ENCODE measurements around the gene OGFR. TPM values are rescaled to one million over a fixed set of nuclear protein-coding genes. Genes with fewer than 3 reads are reported as not detected.

Gene OGFR
- total and polyA plus RNA-seq, 4 donors, result 14.6 to 46.6 (median 42.3) TPM

- WGBS (ENCODE audit: insufficient coverage), result 92% methylated on average over 26 of the region's 26 CpGs
- Histone ChIP-seq H3K4me3 (ENCODE audit: low read depth, low read length) (peak overlapping the region; percentile 40), H3K27ac (ENCODE audit: low read depth, low read length) (no peak overlapping the region), H3K27me3 (ENCODE audit: control insufficient read depth, insufficient read depth, low read length) (no peaks in the 10 kb centered on the region), H3K9me3 (ENCODE audit: control insufficient read depth, insufficient read depth, low read length) (no peaks in the 10 kb centered on the region), H3K4me1 (ENCODE audit: control insufficient read depth, insufficient read depth, low read length) (peaks cover 48% of the 10 kb centered on the region), H3K36me3 (ENCODE audit: control insufficient read depth, insufficient read depth, low read length) (peaks cover 55% of the 10 kb centered on the region)
- DNase-seq (ENCODE audit: low read depth in 4 of 6, low spot score in 6 of 6), result no peak
These were observed 6.7 kb upstream of the OGFR start for GRCh38 chr20:62797671-62798532.

GRCh38 chr20:62799036-62799435, 5.6 kb upstream of the OGFR start:
- Histone ChIP-seq H3K36me3 (ENCODE audit: control insufficient read depth, insufficient read depth, low read length) (peaks cover 55% of the 10 kb centered on the region), H3K9me3 (ENCODE audit: control insufficient read depth, insufficient read depth, low read length) (no peaks in the 10 kb centered on the region), H3K4me1 (ENCODE audit: control insufficient read depth, insufficient read depth, low read length) (peaks cover 43% of the 10 kb centered on the region), H3K27ac (ENCODE audit: low read depth, low read length) (no peak overlapping the region), H3K27me3 (ENCODE audit: control insufficient read depth, insufficient read depth, low read length) (no peaks in the 10 kb centered on the region), H3K4me3 (ENCODE audit: low read depth, low read length) (no peak overlapping the region)
- no peak for DNase-seq (ENCODE audit: low read depth in 4 of 6, low spot score in 6 of 6)
- 93% methylated on average over 8 of the region's 8 CpGs for WGBS (ENCODE audit: insufficient coverage)

GRCh38 chr20:62799459-62799858, 5.2 kb upstream of the OGFR start:
- 96% methylated on average over 18 of the region's 19 CpGs for WGBS (ENCODE audit: insufficient coverage)
- no peak for DNase-seq (ENCODE audit: low read depth in 4 of 6, low spot score in 6 of 6)
- peaks cover 45% of the 10 kb centered on the region for H3K4me1 ChIP-seq (ENCODE audit: control insufficient read depth, insufficient read depth, low read length)
- H3K27ac ChIP-seq (ENCODE audit: low read depth, low read length), result no peak overlapping the region
- no peaks in the 10 kb centered on the region for H3K9me3 ChIP-seq (ENCODE audit: control insufficient read depth, insufficient read depth, low read length)
- H3K27me3 ChIP-seq (ENCODE audit: control insufficient read depth, insufficient read depth, low read length), result no peaks in the 10 kb centered on the region
- peaks cover 55% of the 10 kb centered on the region for H3K36me3 ChIP-seq (ENCODE audit: control insufficient read depth, insufficient read depth, low read length)
- H3K4me3 ChIP-seq (ENCODE audit: low read depth, low read length), result no peak overlapping the region

- H3K4me1 ChIP-seq (ENCODE audit: control insufficient read depth, insufficient read depth, low read length), result peaks cover 41% of the 10 kb centered on the region
- no peaks in the 10 kb centered on the region for H3K27me3 ChIP-seq (ENCODE audit: control insufficient read depth, insufficient read depth, low read length)
- H3K27ac ChIP-seq (ENCODE audit: low read depth, low read length), result no peak overlapping the region
- H3K36me3 ChIP-seq (ENCODE audit: control insufficient read depth, insufficient read depth, low read length), result peaks cover 55% of the 10 kb centered on the region
- WGBS (ENCODE audit: insufficient coverage), result 88% methylated on average over 6 of the region's 10 CpGs
- DNase-seq (ENCODE audit: low read depth in 4 of 6, low spot score in 6 of 6), result no peak
- no peak overlapping the region for H3K4me3 ChIP-seq (ENCODE audit: low read depth, low read length)
- H3K9me3 ChIP-seq (ENCODE audit: control insufficient read depth, insufficient read depth, low read length), result no peaks in the 10 kb centered on the region
These were observed 4.8 kb upstream of the OGFR start for GRCh38 chr20:62799873-62800272.

GRCh38 chr20:62800314-62801259, 4.0 kb upstream of the OGFR start:
- Histone ChIP-seq H3K4me1 (ENCODE audit: control insufficient read depth, insufficient read depth, low read length) (peaks cover 36% of the 10 kb centered on the region), H3K36me3 (ENCODE audit: control insufficient read depth, insufficient read depth, low read length) (peaks cover 55% of the 10 kb centered on the region), H3K27me3 (ENCODE audit: control insufficient read depth, insufficient read depth, low read length) (no peaks in the 10 kb centered on the region), H3K27ac (ENCODE audit: low read depth, low read length) (no peak overlapping the region), H3K4me3 (ENCODE audit: low read depth, low read length) (no peak overlapping the region), H3K9me3 (ENCODE audit: control insufficient read depth, insufficient read depth, low read length) (no peaks in the 10 kb centered on the region)
- 80% methylated on average over 21 of the region's 26 CpGs for WGBS (ENCODE audit: insufficient coverage)
- no peak for DNase-seq (ENCODE audit: low read depth in 4 of 6, low spot score in 6 of 6)

- Histone ChIP-seq H3K9me3 (ENCODE audit: control insufficient read depth, insufficient read depth, low read length) (no peaks in the 10 kb centered on the region), H3K4me1 (ENCODE audit: control insufficient read depth, insufficient read depth, low read length) (peaks cover 40% of the 10 kb centered on the region), H3K27ac (ENCODE audit: low read depth, low read length) (no peak overlapping the region), H3K4me3 (ENCODE audit: low read depth, low read length) (no peak overlapping the region), H3K27me3 (ENCODE audit: control insufficient read depth, insufficient read depth, low read length) (no peaks in the 10 kb centered on the region), H3K36me3 (ENCODE audit: control insufficient read depth, insufficient read depth, low read length) (peaks cover 63% of the 10 kb centered on the region)
- WGBS (ENCODE audit: insufficient coverage), result 89% methylated on average over 15 of the region's 15 CpGs
- no peak for DNase-seq (ENCODE audit: low read depth in 4 of 6, low spot score in 6 of 6)
These were observed 3.2 kb upstream of the OGFR start for GRCh38 chr20:62801284-62802010.

- no peak overlapping the region for H3K4me3 ChIP-seq (ENCODE audit: low read depth, low read length)
- no peaks in the 10 kb centered on the region for H3K27me3 ChIP-seq (ENCODE audit: control insufficient read depth, insufficient read depth, low read length)
- WGBS (ENCODE audit: insufficient coverage), result 83% methylated on average over 21 of the region's 22 CpGs
- no peaks in the 10 kb centered on the region for H3K9me3 ChIP-seq (ENCODE audit: control insufficient read depth, insufficient read depth, low read length)
- H3K36me3 ChIP-seq (ENCODE audit: control insufficient read depth, insufficient read depth, low read length), result peaks cover 68% of the 10 kb centered on the region
- peaks cover 43% of the 10 kb centered on the region for H3K4me1 ChIP-seq (ENCODE audit: control insufficient read depth, insufficient read depth, low read length)
- DNase-seq (ENCODE audit: low read depth in 4 of 6, low spot score in 6 of 6), result no peak
- H3K27ac ChIP-seq (ENCODE audit: low read depth, low read length), result no peak overlapping the region
These were observed 2.5 kb upstream of the OGFR start for GRCh38 chr20:62802026-62802712.

GRCh38 chr20:62804021-62804626, 511 bp upstream of the OGFR start:
- Histone ChIP-seq H3K9me3 (ENCODE audit: control insufficient read depth, insufficient read depth, low read length) (no peaks in the 10 kb centered on the region), H3K36me3 (ENCODE audit: control insufficient read depth, insufficient read depth, low read length) (peaks cover 65% of the 10 kb centered on the region), H3K27me3 (ENCODE audit: control insufficient read depth, insufficient read depth, low read length) (no peaks in the 10 kb centered on the region), H3K4me1 (ENCODE audit: control insufficient read depth, insufficient read depth, low read length) (peaks cover 49% of the 10 kb centered on the region), H3K27ac (ENCODE audit: low read depth, low read length) (peak overlapping the region; percentile 45), H3K4me3 (ENCODE audit: low read depth, low read length) (peak overlapping the region; percentile 35)
- 17% methylated on average over 10 of the region's 25 CpGs for WGBS (ENCODE audit: insufficient coverage)
- DNase-seq (ENCODE audit: low read depth in 4 of 6, low spot score in 6 of 6), result peak in 1 of 6 donors; percentile 44

Data from spinal cord (tissue), 10 donors.